DOHH2 (cell line): ENCODE measurements around the gene TPRA1.

Source experiments
- H3F3A ChIP-seq: fragments of 200-600 bp; sonication (generic), shearing (Covaris generic); 2 replicates; pipeline ENCODE4 v1.6.0; 2016; ENCODE audit warnings: antibody characterized with exemption, mild to moderate bottlenecking; ENCODE audit not compliant: control insufficient read depth, insufficient read depth
- H3K27ac ChIP-seq: fragments of 200-600 bp; sonication (generic); 2 replicates; pipeline ENCODE4 v1.5.1; 2014; ENCODE audit warnings: low read depth, mild to moderate bottlenecking, low read length, moderate library complexity
- H3K27me3 ChIP-seq: fragments of 200-600 bp; sonication (generic); 2 replicates; pipeline ENCODE4 v1.6.1; 2014; ENCODE audit warnings: mild to moderate bottlenecking, low read length, mixed read lengths; ENCODE audit not compliant: control insufficient read depth
- H3K36me3 ChIP-seq: fragments of 200-600 bp; sonication (generic); 2 replicates; pipeline ENCODE4 v1.6.1; 2014; ENCODE audit warnings: mild to moderate bottlenecking, low read length, moderate library complexity, mixed read lengths; ENCODE audit not compliant: control insufficient read depth
- H3K4me1 ChIP-seq: fragments of 200-600 bp; sonication (generic); 2 replicates; pipeline ENCODE4 v1.6.1; 2014; ENCODE audit warnings: mild to moderate bottlenecking, low read length, mixed read lengths; ENCODE audit not compliant: control insufficient read depth
- H3K4me2 ChIP-seq: fragments of 200-600 bp; sonication (generic); 2 replicates; pipeline ENCODE4 v1.6.0; 2014; ENCODE audit warnings: mild to moderate bottlenecking, low read length, moderate library complexity
- H3K4me3 ChIP-seq: fragments of 200-600 bp; sonication (generic); 2 replicates; pipeline ENCODE4 v1.5.1; 2014; ENCODE audit warnings: mild to moderate bottlenecking, low read length, mixed read lengths
- H3K79me2 ChIP-seq: fragments of 200-600 bp; sonication (generic); 2 replicates; pipeline ENCODE4 v1.6.1; 2014; ENCODE audit warnings: mild to moderate bottlenecking, low read length, mixed read lengths; ENCODE audit not compliant: control insufficient read depth
- H3K9me2 ChIP-seq: fragments of 200-600 bp; sonication (generic); replicated peaks from 2 replicates; pipeline ENCODE4 v1.6.1; 2014; ENCODE audit warnings: mild to moderate bottlenecking, low read length, mixed read lengths; ENCODE audit not compliant: control insufficient read depth
- H3K9me3 ChIP-seq: fragments of 200-600 bp; sonication (generic); 2 replicates; pipeline ENCODE4 v1.6.1; 2014; ENCODE audit warnings: antibody characterized with exemption, low read length, mixed read lengths; ENCODE audit not compliant: control insufficient read depth, insufficient read depth
- H4K20me1 ChIP-seq: fragments of 200-600 bp; sonication (generic); 2 replicates; pipeline ENCODE4 v1.6.0; 2014; ENCODE audit warnings: low read depth, mild to moderate bottlenecking, antibody characterized with exemption, low read length, moderate library complexity; ENCODE audit not compliant: control insufficient read depth, insufficient read depth
- CTCF ChIP-seq: fragments of 200-600 bp; sonication (generic); IDR thresholded peaks from one replicate; pipeline ENCODE4 v1.5.1; 2014; ENCODE audit warnings: antibody characterized with exemption, mild to moderate bottlenecking, low read depth, low read length; ENCODE audit not compliant: poor library complexity, severe bottlenecking
- EZH2phosphoT487 ChIP-seq: fragments of 200-600 bp; sonication (generic); IDR thresholded peaks from 2 replicates; pipeline ENCODE4 v1.6.1; 2017; ENCODE audit warnings: borderline replicate concordance, mild to moderate bottlenecking, antibody characterized with exemption, low read length, moderate library complexity, mixed read lengths

TPRA1 gene

GRCh38 chr3:127542441-127542952 lies 48.0 kb downstream of the TPRA1 start:
- no peak overlapping the region for H3K4me2 ChIP-seq
- peaks cover 16% of the 10 kb centered on the region for H3K27me3 ChIP-seq
- H3K4me3 ChIP-seq, result no peak overlapping the region
- no peak overlapping the region for H3K27ac ChIP-seq
- H4K20me1 ChIP-seq, result no peaks in the 10 kb centered on the region; the same call in 1 of the 2 replicates
- no peaks in the 10 kb centered on the region for H3F3A ChIP-seq
- H3K4me1 ChIP-seq, result no peaks in the 10 kb centered on the region
- no peaks in the 10 kb centered on the region for H3K9me3 ChIP-seq
- no peaks in the 10 kb centered on the region for H3K79me2 ChIP-seq
- TF ChIP-seq EZH2phosphoT487 (no peak), CTCF (no peak)
- no peaks in the 10 kb centered on the region for H3K9me2 ChIP-seq
- no peaks in the 10 kb centered on the region for H3K36me3 ChIP-seq

GRCh38 chr3:127541320-127541719 lies 49.2 kb downstream of the TPRA1 start:
- no peaks in the 10 kb centered on the region for H3K4me1 ChIP-seq
- no peaks in the 10 kb centered on the region for H3K9me2 ChIP-seq
- peaks cover 14% of the 10 kb centered on the region for H3K27me3 ChIP-seq
- TF ChIP-seq CTCF, result no peak
- no peak for TF ChIP-seq EZH2phosphoT487
- H3K4me2 ChIP-seq, result no peak overlapping the region
- no peaks in the 10 kb centered on the region for H3F3A ChIP-seq
- H4K20me1 ChIP-seq, result no peaks in the 10 kb centered on the region; the same call in 1 of the 2 replicates
- H3K4me3 ChIP-seq, result no peak overlapping the region
- H3K79me2 ChIP-seq, result no peaks in the 10 kb centered on the region
- no peak overlapping the region for H3K27ac ChIP-seq
- H3K9me3 ChIP-seq, result no peaks in the 10 kb centered on the region
- H3K36me3 ChIP-seq, result no peaks in the 10 kb centered on the region

- no peaks in the 10 kb centered on the region for H3K9me3 ChIP-seq
- no peaks in the 10 kb centered on the region for H3K9me2 ChIP-seq
- no peaks in the 10 kb centered on the region for H3K4me1 ChIP-seq
- H3K4me2 ChIP-seq, result no peak overlapping the region
- no peaks in the 10 kb centered on the region for H3F3A ChIP-seq
- no peaks in the 10 kb centered on the region for H3K79me2 ChIP-seq
- no peak overlapping the region for H3K4me3 ChIP-seq
- H3K27me3 ChIP-seq, result peaks cover 13% of the 10 kb centered on the region
- TF ChIP-seq EZH2phosphoT487 (no peak), CTCF (no peak)
- H3K36me3 ChIP-seq, result no peaks in the 10 kb centered on the region
- H4K20me1 ChIP-seq, result no peaks in the 10 kb centered on the region; the same call in 1 of the 2 replicates
- no peak overlapping the region for H3K27ac ChIP-seq
These were observed 51.0 kb downstream of the TPRA1 start for GRCh38 chr3:127539366-127540060.
